GM18858 (cell line): ENCODE data around the gene IL11.
"Not testable (repeated sequence)": the region's sequence is repeated elsewhere in the genome, so short reads cannot be mapped to it uniquely, and the experiment has no call there.

Experiments
- ATAC-seq: cut with Tn5 transposase; IDR thresholded peaks from one replicate; pipeline ENCODE4 v1.9.1; 2021; ENCODE audit not compliant: unreplicated experiment

The IL11 gene

DNA sequence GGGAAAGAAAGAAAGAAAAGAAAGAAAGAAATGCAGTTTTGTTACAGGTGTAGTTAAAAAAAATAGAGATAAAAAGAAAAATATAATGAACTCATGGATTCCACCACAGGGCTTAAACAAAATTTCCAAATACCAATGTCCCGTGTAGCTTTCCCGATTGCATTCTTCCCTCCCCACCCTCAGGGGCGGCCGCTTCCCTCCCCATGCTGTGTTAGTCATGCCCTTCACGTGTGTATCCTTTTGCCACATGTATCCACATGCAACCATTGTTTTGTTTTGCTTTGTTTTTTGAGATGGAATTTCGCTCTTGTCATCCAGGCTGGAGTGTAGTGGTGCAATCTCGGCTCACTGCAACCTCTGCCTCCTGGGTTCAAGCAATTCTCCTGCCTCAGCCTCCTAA lies 34.2 kb downstream of the IL11 start:
- ATAC-seq, result no peak

DNA sequence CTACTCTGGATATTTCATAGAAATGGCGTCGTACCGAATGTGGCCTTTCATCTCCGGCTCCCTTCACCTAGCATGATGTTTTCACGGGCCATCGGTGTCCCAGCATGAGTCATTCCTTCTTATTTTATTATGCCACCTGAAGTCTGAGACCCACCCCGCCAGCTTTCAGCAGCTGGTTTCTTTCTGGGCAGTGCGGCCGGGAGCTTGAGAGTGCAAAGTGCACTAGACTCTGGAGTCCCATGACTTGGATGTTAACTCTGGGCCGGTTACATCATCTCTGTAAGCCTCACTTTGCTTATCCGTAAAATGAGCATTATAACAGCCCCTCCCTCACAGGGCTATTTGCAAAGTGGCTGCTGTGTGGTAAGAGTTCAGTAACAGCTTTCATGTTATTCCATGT lies 36.4 kb downstream of the IL11 start:
- no peak for ATAC-seq

DNA sequence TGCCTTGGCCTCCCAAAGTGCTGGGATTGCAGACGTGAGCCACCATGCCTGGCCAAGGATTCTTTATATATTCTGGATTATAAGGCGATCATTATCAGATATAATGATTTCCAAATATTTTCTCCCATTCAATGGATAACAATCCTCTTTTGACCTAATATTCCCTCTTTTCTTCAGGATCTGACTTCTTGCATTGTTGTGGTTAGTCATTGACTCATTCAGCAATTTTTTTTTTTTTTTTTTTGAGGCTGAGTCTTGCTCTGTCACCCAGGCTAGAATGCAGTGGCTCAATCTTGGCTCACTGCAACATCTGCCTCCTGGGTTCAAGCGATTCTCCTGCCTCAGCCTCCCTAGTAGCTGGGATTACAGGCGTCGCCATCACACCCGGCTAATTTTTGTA lies 40.5 kb downstream of the IL11 start:
- not testable (repeated sequence) for ATAC-seq

DNA sequence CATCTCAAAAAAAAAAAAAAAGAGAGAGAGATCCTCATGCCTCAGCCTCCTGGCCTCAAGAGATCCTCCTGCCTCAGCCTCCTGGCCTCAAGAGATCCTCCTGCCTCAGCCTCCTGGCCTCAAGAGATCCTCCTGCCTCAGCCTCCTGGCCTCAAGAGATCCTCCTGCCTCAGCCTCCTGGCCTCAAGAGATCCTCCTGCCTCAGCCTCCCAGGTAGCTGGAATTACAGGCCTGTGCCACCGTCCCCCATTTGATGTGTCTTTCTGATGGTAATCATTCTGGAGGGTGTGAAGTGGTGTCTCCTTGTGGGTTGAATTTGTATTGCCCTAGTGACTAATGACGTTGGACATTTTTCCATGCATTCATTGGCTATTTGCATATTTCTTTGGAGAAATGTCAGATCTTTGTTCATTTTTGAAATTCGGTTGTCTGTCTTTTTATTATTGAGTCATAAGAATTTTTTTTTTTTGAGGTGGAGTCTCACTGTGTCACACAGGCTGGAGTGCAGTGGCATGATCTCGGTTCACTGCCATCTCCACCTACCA lies 41.4 kb downstream of the IL11 start:
- ATAC-seq, result not testable (repeated sequence)

DNA sequence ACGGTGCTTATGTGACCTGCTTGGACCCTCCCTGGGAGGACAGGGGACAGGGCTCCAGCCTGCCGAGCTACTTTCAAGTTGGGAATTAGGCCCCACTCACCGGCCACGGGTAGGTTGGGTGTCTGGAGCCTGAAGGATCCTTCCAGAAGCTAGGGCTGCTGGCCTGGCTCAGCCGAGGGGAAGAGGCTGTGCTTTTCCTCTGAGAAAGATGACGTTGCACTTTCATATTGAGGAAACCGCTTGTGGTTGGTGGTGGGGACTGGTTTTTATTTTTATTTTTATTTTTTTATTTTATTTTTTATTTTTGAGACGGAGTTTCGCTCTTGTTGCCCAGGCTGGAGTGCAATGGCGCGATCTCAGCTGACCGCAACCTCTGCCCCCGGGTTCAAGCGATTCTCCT lies 45.1 kb downstream of the IL11 start, which contains the start of gene TMEM150B:
Gene TMEM150B (minus strand): TSS at position 170 of the 400 bp plus-strand sequence. CDS start 4,305 bp downstream, outside the sequence.
- no peak for ATAC-seq

DNA sequence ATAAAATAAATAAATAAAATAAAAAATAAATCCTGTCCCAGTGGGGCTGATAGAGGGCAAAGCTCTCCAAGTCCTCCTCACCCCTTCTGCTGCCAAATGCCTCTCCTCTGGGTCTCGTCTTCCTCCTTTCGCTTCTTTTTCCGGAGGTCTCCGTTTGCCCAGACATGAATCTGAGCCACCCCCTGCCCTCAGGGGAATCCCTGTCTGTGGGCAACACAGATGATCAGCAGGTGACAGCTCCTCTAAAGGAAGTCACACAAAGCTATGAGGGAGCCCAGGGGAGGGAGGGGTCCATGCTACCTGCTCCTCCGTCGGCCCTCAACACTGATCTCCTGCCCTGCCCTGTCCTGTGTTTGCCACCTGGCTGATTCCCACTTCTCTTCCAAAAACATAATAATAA lies 45.6 kb downstream of the IL11 start:
- ATAC-seq, result no peak

DNA sequence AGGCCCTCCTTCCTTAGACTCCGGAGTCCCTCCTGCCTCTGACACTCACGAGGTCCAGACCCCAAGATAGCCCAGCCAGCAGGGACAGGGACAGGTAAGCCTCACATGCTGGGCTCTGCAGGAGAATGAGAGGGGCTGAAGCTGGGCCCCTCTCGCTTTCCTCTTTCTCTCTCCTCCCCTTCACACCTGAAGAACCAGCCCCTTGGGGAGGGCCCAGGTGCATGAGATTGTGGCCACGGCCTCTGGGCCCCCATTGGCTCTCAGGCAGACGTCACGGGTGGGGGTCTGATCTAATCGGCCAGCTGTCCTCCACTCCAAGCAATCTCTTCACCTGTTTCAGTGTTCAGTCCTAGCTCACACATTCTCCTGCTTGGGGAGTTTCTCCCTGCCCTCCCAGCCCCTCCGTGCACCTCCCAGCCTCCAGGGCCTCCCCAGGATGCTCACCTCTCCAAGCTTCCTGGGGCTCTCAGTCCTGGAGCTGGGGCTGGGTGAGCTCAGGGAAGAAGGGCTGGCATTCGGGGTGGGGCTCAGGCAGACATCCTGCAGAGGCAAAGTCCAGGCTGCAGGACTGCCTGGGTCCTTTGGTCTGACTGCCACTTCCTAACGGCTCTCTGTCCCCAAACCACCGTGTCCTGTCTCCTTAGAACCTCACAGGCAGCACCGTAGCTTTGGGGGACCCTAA lies 47.9 kb downstream of the IL11 start:
- no peak for ATAC-seq

DNA sequence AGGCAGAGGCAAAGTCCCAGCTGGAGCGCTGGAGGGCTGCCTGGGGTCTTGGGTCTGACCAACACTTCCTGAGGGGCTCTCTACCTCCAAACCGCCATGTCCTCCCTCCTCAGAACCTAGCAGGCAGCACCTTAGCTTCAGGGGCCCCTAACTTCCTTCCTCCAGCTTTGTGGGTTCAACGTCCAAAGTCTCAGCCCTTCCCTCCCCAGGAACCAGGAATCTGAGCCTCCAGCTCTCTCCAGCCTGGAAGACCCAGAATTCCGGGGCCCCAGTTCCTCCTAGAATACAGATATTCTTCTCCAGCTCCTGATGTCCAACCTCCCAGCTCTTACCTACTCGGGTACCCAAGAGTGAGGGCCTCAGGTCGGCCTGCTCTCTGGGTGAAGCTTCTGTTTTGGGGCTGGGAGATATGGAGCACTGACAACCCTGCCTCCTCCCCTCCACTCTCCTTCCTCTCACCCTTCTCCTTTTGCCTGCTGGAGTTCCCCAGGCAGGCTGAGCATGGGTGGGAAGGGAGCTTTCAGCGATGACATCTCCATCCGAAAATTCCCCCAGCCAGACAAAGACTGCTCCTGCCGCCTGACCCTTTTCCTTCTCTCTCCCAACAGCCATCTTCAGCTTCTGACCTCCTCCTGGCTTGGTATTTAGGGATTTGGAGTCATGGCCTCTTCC lies 48.7 kb downstream of the IL11 start:
- no peak for ATAC-seq

DNA sequence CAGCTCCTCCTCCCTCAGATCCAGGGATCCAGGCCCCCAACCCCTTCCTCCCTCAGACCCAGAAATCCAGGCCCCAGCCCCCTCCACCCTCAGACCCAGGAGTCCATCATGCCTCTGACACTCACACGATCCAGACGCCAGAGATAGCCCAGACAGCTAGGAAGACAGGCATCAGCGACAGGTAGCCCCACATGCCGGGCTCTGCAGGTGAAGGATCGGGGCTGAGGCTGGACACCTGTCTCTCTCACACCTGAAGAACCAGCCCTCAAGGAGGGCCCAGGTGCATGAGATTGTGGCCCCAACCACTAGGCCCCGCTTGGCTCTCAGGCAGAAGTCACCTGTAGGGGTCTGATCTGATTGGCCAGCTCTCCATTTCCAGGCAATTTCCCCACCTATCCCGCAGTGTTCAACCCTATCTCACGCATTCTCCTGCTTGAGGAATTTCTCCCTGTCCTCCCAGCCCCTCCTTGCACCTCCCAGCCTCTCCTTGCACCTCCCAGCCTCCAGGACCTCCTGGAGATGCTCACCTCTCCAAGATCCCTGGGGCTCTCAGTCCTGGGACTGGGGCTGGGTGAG lies 49.3 kb downstream of the IL11 start:
- ATAC-seq, result no peak

DNA sequence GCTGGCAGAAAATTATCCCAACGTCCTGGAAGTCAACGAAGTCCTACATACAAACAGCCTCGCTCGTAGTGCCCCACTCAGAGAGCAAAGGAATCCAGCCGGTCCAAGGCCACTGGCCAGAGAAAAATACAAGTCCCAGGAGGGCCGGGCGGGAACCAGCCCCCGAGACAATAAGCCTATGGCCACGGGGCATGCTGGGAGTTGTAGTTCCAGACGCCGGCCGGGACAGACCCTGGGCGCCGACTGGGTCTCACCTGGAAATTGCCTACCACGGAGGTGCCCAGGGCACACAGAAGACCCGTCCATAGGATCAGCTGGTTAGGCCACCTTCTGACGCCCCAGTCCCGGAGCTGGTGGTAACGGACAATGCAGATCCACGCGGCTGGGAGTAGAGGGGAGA lies 50.5 kb downstream of the IL11 start:
- no peak for ATAC-seq

DNA sequence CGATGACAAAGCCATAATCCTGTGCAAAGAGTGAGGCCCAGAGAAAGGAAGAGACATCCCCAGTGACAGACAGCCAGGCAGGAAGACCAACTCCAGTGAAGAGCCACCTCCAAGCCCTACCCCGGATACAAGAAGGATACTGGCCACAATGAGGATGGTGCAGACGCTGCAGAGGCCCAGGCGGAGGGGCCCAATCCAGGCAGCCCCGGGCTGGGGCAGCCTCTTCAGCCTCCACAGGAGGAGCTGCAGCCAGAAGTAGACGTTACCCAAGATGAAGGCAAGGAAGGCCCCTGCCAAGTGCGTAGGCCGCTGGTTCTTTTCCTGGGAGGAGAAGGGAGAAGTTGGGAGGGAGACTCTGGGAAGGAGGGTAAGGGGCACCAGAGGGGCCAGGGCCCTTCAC lies 53.6 kb downstream of the IL11 start:
- ATAC-seq, result no peak

DNA sequence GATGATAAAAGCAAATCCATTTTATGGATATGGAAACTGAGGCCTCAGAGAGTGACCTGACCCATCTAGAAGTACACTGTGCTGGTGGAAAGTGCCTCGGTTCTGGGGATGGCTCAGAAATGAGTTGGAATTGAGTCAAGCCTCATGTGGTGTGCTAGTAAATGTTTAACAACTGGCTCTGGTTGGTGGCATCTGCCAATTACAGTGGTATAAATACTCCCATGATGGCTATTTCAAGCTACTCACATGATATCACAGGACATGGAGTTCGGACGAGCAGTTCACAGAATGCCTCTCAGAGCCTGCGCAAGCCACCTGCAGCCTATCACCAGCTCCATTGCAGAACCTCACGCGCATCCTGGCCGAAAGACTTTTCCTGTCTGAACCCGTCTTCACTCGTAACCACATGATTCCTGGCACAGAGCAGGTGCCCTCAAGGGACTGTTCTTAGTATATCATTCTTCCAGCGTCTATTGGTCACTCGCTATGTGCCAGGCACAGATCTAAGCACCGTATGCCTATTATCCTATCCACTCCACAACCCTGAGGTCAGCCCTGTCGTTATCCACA lies 54.2 kb downstream of the IL11 start:
- ATAC-seq, result no peak

DNA sequence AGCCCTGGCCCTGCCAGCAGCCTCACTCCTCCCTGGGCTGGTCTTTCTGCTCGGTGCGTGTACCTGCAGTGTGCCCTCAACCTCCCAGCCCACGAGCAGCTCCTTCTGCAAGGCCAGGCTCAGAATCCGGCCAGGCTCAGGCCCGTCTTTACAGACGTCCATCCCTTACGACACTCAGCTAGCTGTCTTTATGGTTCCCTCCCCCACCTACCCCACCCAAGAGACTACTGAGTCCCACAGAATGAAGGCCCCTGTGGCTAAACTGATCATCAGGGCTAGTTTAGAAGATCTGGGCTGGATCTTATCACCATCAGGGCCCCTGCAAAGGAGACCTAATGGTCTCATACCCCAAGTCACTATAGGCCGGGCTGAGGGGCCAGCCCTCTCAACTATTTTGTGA lies 55.9 kb downstream of the IL11 start:
- ATAC-seq, result no peak
